ENCODE measurements around the gene SUPT5H.
A peak's percentile ranks its signal among the peaks of the same experiment; 100 is the strongest.

- TF ChIP-seq CTCF (IDR thresholded peaks at IDR 0.05; ENCODE audit: low read depth, low read length): no peak
- peak; percentile 84 for TF ChIP-seq MYC (IDR thresholded peaks at IDR 0.05; ENCODE audit: low read depth, low read length)
- TF ChIP-seq POLR2A (IDR thresholded peaks at IDR 0.05; ENCODE audit: extremely low read depth, insufficient read length): peak; percentile 91
Measured at GRCh38 chr19:39435499-39436349, 9.7 kb upstream of the SUPT5H start, which contains the start of gene RPS16.
